ENCODE measurements around the gene TANC1. TPM values are rescaled to one million over a fixed set of nuclear protein-coding genes. Genes with fewer than 3 reads are reported as not detected.

TANC1 gene
- total RNA-seq, 5 donors from 2014 or later (not counting 1 experiment from before 2014, with no cell fraction given): 0.26 to 0.61 (median 0.50) TPM

DNA sequence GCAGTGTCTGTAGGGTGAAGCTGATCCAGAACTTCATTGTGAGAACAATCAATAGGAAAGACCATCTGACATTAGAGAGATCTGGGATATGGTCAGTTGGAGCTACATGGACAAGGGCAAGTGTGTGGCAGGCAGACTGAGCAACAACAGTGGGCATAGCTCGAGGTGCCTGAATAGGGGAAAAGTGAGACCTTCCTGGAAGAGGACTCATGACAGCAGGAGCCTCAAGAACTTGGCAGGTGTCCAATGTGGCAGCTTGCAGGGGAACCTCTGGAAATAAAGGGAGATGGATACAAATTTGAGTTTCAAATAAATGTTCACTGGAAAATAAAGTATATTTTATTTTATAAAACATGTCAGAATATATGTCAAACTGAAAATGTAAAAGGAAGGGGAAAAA lies 117.9 kb downstream of the TANC1 start:
- ChIA-PET POLR2A (no interaction called here), CTCF (interaction anchor here in 1 of 2 donors (0.9 kb wide), 1 partner anchor 32 kb away, joined by 3 read pairs; no protein-coding TSS in a partner anchor)
- 20% methylated on average over 1 of the region's 1 CpG for WGBS (ENCODE audit: insufficient coverage)
- peaks cover 0 to 3% of the 10 kb centered on the region in 2 donors for H3K27me3 Mint-ChIP-seq
- H3K27ac Mint-ChIP-seq: no peak overlapping the region
- DNase-seq (no peak), ATAC-seq (replicated peaks in 1 of 4) (no peak)
- Histone ChIP-seq H3K9me3 (no peaks in the 10 kb centered on the region), H3K4me1 (ENCODE audit: control insufficient read depth in 1 of 2, extremely low read depth in 1 of 2, insufficient read depth in 2 of 2, low read length in 2 of 2) (peaks cover 18 to 20% of the 10 kb centered on the region in 2 experiments), H3K4me3 (ENCODE audit: control insufficient read depth in 1 of 2, extremely low read depth in 1 of 2, low read length in 1 of 2) (no peak overlapping the region), H3K27me3 (replicated peaks in 1 of 2; ENCODE audit: control insufficient read depth in 2 of 2, extremely low read depth in 1 of 2, insufficient read depth in 2 of 2, low read length in 1 of 2) (peaks cover 0 to 6% of the 10 kb centered on the region in 2 experiments), H3K27ac (ENCODE audit: low read length) (no peak overlapping the region), H3K36me3 (ENCODE audit: control insufficient read depth in 2 of 2, extremely low read depth in 1 of 2, insufficient read depth in 1 of 2, low read length in 1 of 2) (no peaks in the 10 kb centered on the region)
- no peaks in the 10 kb centered on the region for H3K9me3 Mint-ChIP-seq
- H3K4me3 Mint-ChIP-seq: no peak overlapping the region
- peaks cover 15 to 38% (median 36%) of the 10 kb centered on the region in 3 donors for H3K4me1 Mint-ChIP-seq
- H3K36me3 Mint-ChIP-seq: no peaks in the 10 kb centered on the region

DNA sequence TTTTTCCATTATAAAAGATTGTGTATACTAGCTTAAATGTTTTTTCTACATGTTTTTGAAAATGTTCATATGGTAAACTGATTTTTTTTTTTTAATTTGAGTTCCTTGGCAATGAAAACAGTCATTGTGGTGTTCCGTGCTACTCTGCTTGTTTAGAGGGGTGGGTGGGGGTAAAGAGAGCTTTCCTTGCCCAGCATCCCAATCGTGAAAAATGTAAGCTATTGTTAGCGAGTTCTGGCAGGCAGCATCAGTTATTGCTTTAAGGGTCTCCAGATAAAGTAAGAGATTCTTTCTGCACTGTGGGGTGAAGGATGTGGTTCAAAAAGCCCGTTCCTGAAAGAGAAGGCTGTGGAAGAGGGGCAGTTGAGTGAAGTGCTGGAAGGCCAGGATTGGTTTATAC lies 118.4 kb downstream of the TANC1 start:
- Mint-ChIP-seq H3K4me1 (peaks cover 19 to 43% (median 40%) of the 10 kb centered on the region in 3 donors), H3K27me3 (peaks cover 0 to 1% of the 10 kb centered on the region in 2 donors), H3K4me3 (peak overlapping the region in 1 of 3 donors; percentile 4), H3K36me3 (no peaks in the 10 kb centered on the region), H3K9me3 (no peaks in the 10 kb centered on the region), H3K27ac (peak overlapping the region in 1 of 2 donors; percentile 24)
- DNase-seq: no peak
- POLR2A ChIA-PET: interaction anchor here in 1 of 2 donors (0.7 kb wide), 1 partner anchor 130 kb away, joined by 4 read pairs; no protein-coding TSS in a partner anchor
- Histone ChIP-seq H3K27me3 (replicated peaks in 1 of 2; ENCODE audit: control insufficient read depth in 2 of 2, extremely low read depth in 1 of 2, insufficient read depth in 2 of 2, low read length in 1 of 2) (peaks cover 0 to 3% of the 10 kb centered on the region in 2 experiments), H3K27ac (ENCODE audit: low read length) (no peak overlapping the region), H3K36me3 (ENCODE audit: control insufficient read depth in 2 of 2, extremely low read depth in 1 of 2, insufficient read depth in 1 of 2, low read length in 1 of 2) (no peaks in the 10 kb centered on the region), H3K9me3 (no peaks in the 10 kb centered on the region), H3K4me1 (ENCODE audit: control insufficient read depth in 1 of 2, extremely low read depth in 1 of 2, insufficient read depth in 2 of 2, low read length in 2 of 2) (peaks cover 20 to 22% of the 10 kb centered on the region in 2 experiments), H3K4me3 (ENCODE audit: control insufficient read depth in 1 of 2, extremely low read depth in 1 of 2, low read length in 1 of 2) (no peak overlapping the region)
- 26% methylated on average over 3 of the region's 4 CpGs for WGBS (ENCODE audit: insufficient coverage)
- CTCF ChIA-PET: interaction anchor here in 1 of 2 donors (0.9 kb wide), 1 partner anchor 32 kb away, joined by 3 read pairs; no protein-coding TSS in a partner anchor
- no peak for ATAC-seq (replicated peaks in 1 of 4)

- Histone ChIP-seq H3K4me1 (ENCODE audit: control insufficient read depth in 1 of 2, extremely low read depth in 1 of 2, insufficient read depth in 2 of 2, low read length in 2 of 2) (peaks cover 31 to 42% of the 10 kb centered on the region in 2 experiments), H3K27me3 (replicated peaks in 1 of 2; ENCODE audit: control insufficient read depth in 2 of 2, extremely low read depth in 1 of 2, insufficient read depth in 2 of 2, low read length in 1 of 2) (no peaks in the 10 kb centered on the region), H3K9me3 (no peaks in the 10 kb centered on the region), H3K27ac (ENCODE audit: low read length) (no peak overlapping the region), H3K36me3 (ENCODE audit: control insufficient read depth in 2 of 2, extremely low read depth in 1 of 2, insufficient read depth in 1 of 2, low read length in 1 of 2) (no peaks in the 10 kb centered on the region), H3K4me3 (ENCODE audit: control insufficient read depth in 1 of 2, extremely low read depth in 1 of 2, low read length in 1 of 2) (no peak overlapping the region)
- H3K9me3 Mint-ChIP-seq: no peaks in the 10 kb centered on the region
- H3K4me3 Mint-ChIP-seq: no peak overlapping the region
- ATAC-seq (replicated peaks in 1 of 4): no peak
- H3K4me1 Mint-ChIP-seq: peaks cover 40 to 64% (median 60%) of the 10 kb centered on the region in 3 donors
- POLR2A ChIA-PET: no interaction called here
- no CpG with 5 or more reads among the region's 1 CpG for WGBS (ENCODE audit: insufficient coverage)
- H3K27me3 Mint-ChIP-seq: no peaks in the 10 kb centered on the region
- DNase-seq: no peak
- H3K27ac Mint-ChIP-seq: peak overlapping the region in 1 of 2 donors; percentile 7
- no peaks in the 10 kb centered on the region for H3K36me3 Mint-ChIP-seq
- CTCF ChIA-PET: no interaction called here
Measured at GRCh38 chr2:159088906-159089305, 120.5 kb downstream of the TANC1 start.

DNA sequence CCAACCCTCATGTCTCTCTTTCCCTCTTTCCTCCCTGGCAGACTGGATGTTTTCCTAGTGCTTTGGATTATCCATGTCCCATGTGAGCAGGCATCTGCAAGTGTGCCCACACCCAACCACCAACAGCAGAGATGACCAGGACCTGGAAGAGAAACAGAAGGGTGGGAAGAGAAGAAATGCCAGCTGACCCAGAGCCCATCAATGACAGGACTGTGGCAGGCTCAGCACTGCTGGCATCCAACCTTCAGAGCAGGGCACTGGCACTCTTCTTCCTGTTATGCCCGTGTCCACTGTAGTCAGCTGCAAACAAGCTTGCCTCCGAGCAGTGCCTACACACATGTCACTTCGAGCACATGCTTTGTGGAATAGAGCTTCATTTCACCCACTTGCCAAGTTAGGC lies 121.1 kb downstream of the TANC1 start:
- H3K9me3 Mint-ChIP-seq: no peaks in the 10 kb centered on the region
- Histone ChIP-seq H3K27ac (ENCODE audit: low read length) (no peak overlapping the region), H3K4me3 (ENCODE audit: control insufficient read depth in 1 of 2, extremely low read depth in 1 of 2, low read length in 1 of 2) (no peak overlapping the region), H3K9me3 (no peaks in the 10 kb centered on the region), H3K36me3 (ENCODE audit: control insufficient read depth in 2 of 2, extremely low read depth in 1 of 2, insufficient read depth in 1 of 2, low read length in 1 of 2) (no peaks in the 10 kb centered on the region), H3K4me1 (ENCODE audit: control insufficient read depth in 1 of 2, extremely low read depth in 1 of 2, insufficient read depth in 2 of 2, low read length in 2 of 2) (peaks cover 34 to 44% of the 10 kb centered on the region in 2 experiments), H3K27me3 (replicated peaks in 1 of 2; ENCODE audit: control insufficient read depth in 2 of 2, extremely low read depth in 1 of 2, insufficient read depth in 2 of 2, low read length in 1 of 2) (no peaks in the 10 kb centered on the region)
- H3K4me3 Mint-ChIP-seq: no peak overlapping the region
- no peaks in the 10 kb centered on the region for H3K36me3 Mint-ChIP-seq
- H3K27ac Mint-ChIP-seq: peak overlapping the region in 1 of 2 donors; percentile 7
- ATAC-seq (replicated peaks in 1 of 4) (no peak), DNase-seq (no peak)
- WGBS (ENCODE audit: insufficient coverage): 88% methylated on average over 2 of the region's 3 CpGs
- CTCF ChIA-PET: interaction anchor here in 1 of 2 donors (0.6 kb wide), 1 partner anchor 1979 kb away, joined by 3 read pairs; no protein-coding TSS in a partner anchor
- H3K27me3 Mint-ChIP-seq: no peaks in the 10 kb centered on the region
- peaks cover 46 to 70% (median 66%) of the 10 kb centered on the region in 3 donors for H3K4me1 Mint-ChIP-seq
- POLR2A ChIA-PET: interaction anchor here in 1 of 2 donors (0.6 kb wide), 1 partner anchor 338 kb away, joined by 3 read pairs; no protein-coding TSS in a partner anchor

GRCh38 chr2:159090514-159091201 lies 122.2 kb downstream of the TANC1 start:
- DNase-seq: no peak
- peaks cover under 1% of the 10 kb centered on the region for H3K36me3 Mint-ChIP-seq
- H3K4me3 ChIP-seq (ENCODE audit: control insufficient read depth in 1 of 2, extremely low read depth in 1 of 2, low read length in 1 of 2): no peak overlapping the region
- peaks cover 0 to under 1% (median under 1%) of the 10 kb centered on the region in 3 donors for H3K9me3 Mint-ChIP-seq
- no peaks in the 10 kb centered on the region for H3K27me3 Mint-ChIP-seq
- 74% methylated on average over 5 of the region's 11 CpGs for WGBS (ENCODE audit: insufficient coverage)
- POLR2A ChIA-PET: no interaction called here
- no peaks in the 10 kb centered on the region for H3K27me3 ChIP-seq (replicated peaks in 1 of 2; ENCODE audit: control insufficient read depth in 2 of 2, extremely low read depth in 1 of 2, insufficient read depth in 2 of 2, low read length in 1 of 2)
- H3K4me3 Mint-ChIP-seq: peak overlapping the region in 2 of 3 donors; percentile 1 to 56
- no peaks in the 10 kb centered on the region for H3K9me3 ChIP-seq
- peaks cover 34 to 44% of the 10 kb centered on the region in 2 experiments for H3K4me1 ChIP-seq (ENCODE audit: control insufficient read depth in 1 of 2, extremely low read depth in 1 of 2, insufficient read depth in 2 of 2, low read length in 2 of 2)
- H3K4me1 Mint-ChIP-seq: peaks cover 47 to 72% (median 67%) of the 10 kb centered on the region in 3 donors
- peak overlapping the region; percentile 21 to 82 for H3K27ac Mint-ChIP-seq
- H3K36me3 ChIP-seq (ENCODE audit: control insufficient read depth in 2 of 2, extremely low read depth in 1 of 2, insufficient read depth in 1 of 2, low read length in 1 of 2): no peaks in the 10 kb centered on the region
- CTCF ChIA-PET: no interaction called here
- H3K27ac ChIP-seq (ENCODE audit: low read length): peak overlapping the region; percentile 63
- no peak for ATAC-seq (replicated peaks in 1 of 4)

- peaks cover 1 to 7% (median 6%) of the 10 kb centered on the region in 3 donors for H3K9me3 Mint-ChIP-seq
Measured at GRCh38 chr2:159091381-159091780, 122.9 kb downstream of the TANC1 start.

More at GRCh38 chr2:159091381-159091780, 122.9 kb downstream of the TANC1 start:
- peaks cover 3% of the 10 kb centered on the region for H3K36me3 Mint-ChIP-seq
- H3K27me3 Mint-ChIP-seq: no peaks in the 10 kb centered on the region
- no peak overlapping the region for H3K4me3 ChIP-seq (ENCODE audit: control insufficient read depth in 1 of 2, extremely low read depth in 1 of 2, low read length in 1 of 2)
- peak overlapping the region; percentile 63 for H3K27ac ChIP-seq (ENCODE audit: low read length)
- no peaks in the 10 kb centered on the region for H3K27me3 ChIP-seq (replicated peaks in 1 of 2; ENCODE audit: control insufficient read depth in 2 of 2, extremely low read depth in 1 of 2, insufficient read depth in 2 of 2, low read length in 1 of 2)
- peaks cover 34 to 42% of the 10 kb centered on the region in 2 experiments for H3K4me1 ChIP-seq (ENCODE audit: control insufficient read depth in 1 of 2, extremely low read depth in 1 of 2, insufficient read depth in 2 of 2, low read length in 2 of 2)
- no peak for DNase-seq
- peak overlapping the region; percentile 75 to 82 for H3K27ac Mint-ChIP-seq
- peak overlapping the region in 2 of 3 donors; percentile 9 to 56 for H3K4me3 Mint-ChIP-seq
- no peaks in the 10 kb centered on the region for H3K9me3 ChIP-seq
- 80% methylated on average over 2 of the region's 2 CpGs for WGBS (ENCODE audit: insufficient coverage)
- H3K4me1 Mint-ChIP-seq: peaks cover 50 to 70% (median 65%) of the 10 kb centered on the region in 3 donors
- POLR2A ChIA-PET: no interaction called here
- CTCF ChIA-PET: interaction anchor here in 1 of 2 donors (2.1 kb wide), 1 partner anchor 27 kb away, joined by 10 read pairs; no protein-coding TSS in a partner anchor
- H3K36me3 ChIP-seq (ENCODE audit: control insufficient read depth in 2 of 2, extremely low read depth in 1 of 2, insufficient read depth in 1 of 2, low read length in 1 of 2): no peaks in the 10 kb centered on the region
- ATAC-seq (replicated peaks in 1 of 4): no peak

Measured in T-cell (primary cell).